ENCODE measurements around the gene RMND5B.

DNA sequence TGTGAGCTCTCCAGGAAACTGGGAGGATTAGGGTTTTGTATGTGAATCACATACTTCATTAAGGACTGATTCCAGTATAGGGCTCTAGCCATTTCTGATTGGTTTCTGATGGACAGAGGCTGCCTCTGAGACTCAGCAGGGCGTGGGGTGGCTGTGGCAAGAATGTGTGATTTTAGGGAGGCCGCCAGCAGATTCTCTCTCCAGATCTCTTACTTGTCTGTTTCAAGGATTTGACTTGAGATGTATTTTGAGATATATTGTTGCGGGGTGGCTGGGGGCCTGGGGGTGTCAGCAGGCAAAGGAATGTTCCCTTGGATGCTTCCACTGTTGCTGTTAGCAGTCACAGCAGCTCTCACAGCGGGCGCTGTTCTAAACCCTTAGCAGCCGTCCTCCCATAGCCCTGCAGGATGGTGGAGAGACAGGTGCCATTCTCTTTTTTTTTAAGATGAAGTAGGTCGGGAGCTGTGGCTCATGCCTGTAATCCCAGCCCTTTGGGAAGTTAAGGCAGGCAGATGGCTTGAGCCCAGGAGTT is 65.5 kb downstream of the RMND5B start:
- TF ChIP-seq POLR2AphosphoS5 (IDR thresholded peaks at IDR 0.05; ENCODE audit: borderline replicate concordance, low read depth, low read length) (no peak), FOXP2 (optimal IDR thresholded peaks at IDR 0.05; ENCODE audit: control extremely low read depth, extremely low read length, insufficient read depth) (no peak), EZH2 (IDR thresholded peaks at IDR 0.05) (no peak)
